NCI-H2081 (cell line): Measurements from ENCODE around the gene GNAI3.

Source experiments
- DNase-seq, 2 experiments: peaks; one replicate each; lab custom pipeline; 2025; lab: John Stamatoyannopoulos, UW

Gene GNAI3

DNA sequence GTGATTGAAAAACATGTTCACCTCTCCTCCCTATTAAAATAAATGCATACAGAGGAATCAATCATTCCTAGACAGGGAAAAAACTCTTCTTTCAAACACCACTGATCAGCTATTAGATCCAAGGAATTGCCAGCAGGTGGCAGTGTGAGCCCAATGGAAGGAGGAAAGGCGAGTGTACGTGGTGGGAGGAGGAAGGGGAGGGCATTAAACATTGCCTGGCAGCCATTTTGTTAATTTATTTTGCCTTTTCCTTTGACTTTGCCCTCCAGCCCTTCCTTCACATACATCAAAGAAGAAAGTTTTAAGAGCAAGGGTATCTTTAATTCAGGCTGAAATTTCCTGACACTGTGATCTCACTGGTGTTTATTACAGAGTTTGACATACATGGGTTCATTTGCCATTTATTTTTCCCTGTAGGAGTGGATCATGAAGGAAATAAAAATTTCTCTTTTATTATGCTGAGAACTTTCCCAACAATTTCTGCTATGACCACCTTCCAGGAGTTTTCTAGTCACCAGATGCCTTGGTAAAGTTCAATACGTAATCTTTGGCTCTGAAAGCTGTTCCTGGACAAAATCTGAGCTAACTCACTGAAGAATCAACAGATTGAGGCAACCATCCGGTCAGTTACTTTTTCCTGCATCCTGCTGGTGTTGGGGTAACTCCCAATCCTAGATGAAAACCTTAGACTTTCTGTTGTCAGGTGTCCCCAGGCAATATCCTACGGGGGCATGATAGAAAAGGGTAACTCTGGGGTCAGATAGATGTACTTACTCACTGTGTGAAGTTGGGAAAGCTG, 1.9 kb upstream of the GNAI3 start:
- DNase-seq: peak; percentile 82 to 84

DNA sequence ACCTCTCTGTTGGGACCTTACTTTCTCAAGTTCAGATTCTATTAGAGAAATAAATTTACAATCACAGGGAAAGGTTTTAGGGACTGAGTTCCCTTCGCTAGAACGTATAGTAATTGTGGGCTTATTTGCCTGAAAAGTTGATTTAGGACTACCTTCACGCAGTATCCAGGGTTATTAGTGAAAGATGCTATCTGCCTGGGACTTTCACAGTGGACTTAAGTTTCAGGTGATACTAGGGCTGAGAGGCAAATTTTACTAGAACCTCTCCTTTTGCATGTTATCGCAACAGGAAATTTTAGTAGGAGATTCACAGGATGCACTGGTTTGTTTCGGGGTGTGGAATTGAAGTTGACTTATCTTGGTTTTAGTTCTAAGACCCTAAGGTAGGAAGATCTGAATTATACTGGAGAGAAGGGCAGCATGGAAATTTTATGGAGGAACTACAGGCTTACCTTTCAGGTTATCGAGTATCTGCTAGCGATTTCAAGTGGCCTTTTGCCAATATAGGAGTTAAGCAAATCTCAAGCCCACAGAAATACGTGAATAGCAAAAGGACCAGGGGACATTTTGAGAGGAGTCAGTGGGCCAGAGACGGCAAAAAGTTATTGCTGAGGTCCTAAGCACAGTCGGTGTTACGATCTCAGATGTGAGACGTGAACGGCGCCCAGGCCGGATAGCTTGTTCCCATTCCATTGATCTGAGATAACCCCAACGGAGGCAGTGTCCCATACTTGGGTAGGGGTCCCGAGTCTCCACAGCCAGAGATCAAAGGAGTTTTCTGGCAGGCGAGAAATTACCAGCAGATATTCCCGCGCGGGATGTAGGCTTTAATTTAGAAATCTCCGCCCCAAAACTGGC, 723 bp upstream of the GNAI3 start:
- DNase-seq: no peak

DNA sequence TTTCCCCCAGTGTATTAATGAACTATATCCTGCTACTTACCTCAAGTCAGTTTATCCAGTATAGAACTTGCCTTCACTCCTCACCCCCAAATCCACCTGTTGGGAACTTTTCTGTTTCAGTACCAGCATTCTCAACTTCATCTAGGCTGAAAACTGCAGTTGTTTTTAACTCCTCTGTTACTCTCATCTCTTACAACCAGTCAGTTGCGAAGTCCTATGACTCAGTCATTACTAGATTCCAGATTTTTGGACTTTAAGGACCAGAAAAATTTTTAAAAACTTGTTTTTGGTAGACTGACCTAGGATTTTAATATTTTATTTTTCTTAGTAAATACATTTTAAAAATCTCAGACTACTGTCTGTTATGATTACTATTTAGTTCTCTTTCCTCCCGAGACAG, 8.1 kb downstream of the GNAI3 start:
- DNase-seq: no peak

DNA sequence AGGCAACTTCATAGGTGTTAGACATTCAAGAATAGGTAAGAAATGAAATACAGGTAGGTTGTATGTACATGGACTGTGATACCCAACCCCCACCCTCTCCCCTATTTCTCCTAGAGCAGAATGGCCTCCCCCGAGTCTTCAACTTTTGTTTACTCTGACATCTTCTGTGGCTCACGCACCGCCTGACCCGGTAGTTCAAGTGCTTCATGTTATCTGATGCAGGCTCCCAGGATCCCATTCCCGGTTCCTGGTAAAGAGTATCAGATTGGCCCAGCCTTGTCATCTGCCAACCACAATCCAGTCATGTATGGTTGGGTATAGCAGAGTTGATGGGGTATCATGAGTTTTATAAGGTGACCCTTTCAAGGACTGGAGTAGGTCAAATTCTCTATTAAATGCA, 9.1 kb downstream of the GNAI3 start:
- DNase-seq: no peak

- no peak for DNase-seq
These were observed 11.6 kb downstream of the GNAI3 start for GRCh38 chr1:109559995-109560394.

DNA sequence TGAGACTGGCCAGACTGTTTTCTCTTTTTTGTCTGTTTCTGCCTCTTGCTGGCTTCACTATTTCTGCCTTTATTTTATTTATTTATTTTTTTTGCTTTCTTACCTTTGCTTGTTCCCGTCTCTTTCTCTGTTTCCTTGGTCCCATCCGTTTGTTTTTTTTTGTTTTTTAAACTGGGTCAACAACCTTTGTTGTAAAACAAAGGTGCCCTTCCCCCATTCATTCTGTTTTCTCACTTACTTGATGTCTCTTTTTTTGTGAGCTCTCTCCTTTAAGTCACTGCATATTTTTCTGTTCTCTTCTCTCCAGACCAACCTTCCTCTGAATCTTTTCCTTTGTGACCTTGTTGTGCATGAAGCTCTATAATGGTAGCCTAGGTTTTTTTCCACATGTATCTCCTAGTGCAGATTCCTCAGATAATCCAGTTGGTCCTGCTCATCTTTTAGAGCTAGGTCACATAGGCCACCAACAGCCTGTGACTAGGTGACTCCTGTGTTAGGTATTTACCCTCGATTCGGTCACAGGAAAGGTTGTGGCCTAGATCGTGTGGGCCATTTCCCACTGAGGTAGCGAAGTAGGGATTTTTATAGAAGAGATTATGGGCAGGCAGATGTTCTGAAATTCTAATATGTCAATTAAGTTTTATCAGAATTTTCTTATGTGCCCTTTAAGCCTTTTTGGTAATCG, 15.9 kb downstream of the GNAI3 start:
- no peak for DNase-seq

DNA sequence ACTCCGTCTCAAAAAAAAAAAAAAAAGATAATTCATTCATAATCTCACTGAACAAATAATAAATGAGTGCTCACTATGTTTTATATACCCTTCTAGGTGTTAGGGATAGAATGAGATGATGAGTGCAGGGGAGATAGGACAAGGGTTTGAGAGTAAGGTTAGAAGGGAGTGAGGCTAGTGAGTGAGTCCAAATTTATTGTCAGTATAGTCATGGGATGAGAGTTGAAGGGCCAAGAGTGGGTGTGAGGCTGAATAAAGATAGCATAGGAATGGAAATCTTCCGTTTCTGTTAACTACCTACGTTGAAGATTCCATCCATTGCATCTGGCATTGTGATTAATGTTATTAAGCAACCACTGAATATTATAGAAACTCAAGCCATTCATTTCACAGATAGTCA, 16.8 kb downstream of the GNAI3 start:
- DNase-seq: no peak

DNA sequence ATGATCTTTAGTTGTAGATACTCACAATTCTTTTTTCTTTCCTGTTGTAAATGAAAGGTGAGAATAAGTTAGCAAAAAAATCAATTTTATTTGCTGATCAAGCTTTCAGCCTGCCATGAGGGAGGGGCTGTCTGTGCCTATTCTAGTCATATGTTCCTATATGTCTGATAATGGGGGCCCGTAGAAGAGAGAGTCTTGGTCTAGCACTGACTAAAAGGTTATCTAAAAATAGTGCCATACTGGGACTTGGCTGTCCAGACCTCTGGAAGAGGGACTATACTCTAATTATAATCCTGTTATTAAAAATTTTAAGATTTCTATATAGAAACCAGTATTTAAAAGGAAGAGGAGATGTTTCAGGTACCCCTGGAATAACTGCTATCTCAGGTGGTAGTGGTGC, 18.6 kb downstream of the GNAI3 start:
- DNase-seq: no peak

- DNase-seq: no peak
These were observed 19.7 kb downstream of the GNAI3 start for GRCh38 chr1:109567877-109568672.

DNA sequence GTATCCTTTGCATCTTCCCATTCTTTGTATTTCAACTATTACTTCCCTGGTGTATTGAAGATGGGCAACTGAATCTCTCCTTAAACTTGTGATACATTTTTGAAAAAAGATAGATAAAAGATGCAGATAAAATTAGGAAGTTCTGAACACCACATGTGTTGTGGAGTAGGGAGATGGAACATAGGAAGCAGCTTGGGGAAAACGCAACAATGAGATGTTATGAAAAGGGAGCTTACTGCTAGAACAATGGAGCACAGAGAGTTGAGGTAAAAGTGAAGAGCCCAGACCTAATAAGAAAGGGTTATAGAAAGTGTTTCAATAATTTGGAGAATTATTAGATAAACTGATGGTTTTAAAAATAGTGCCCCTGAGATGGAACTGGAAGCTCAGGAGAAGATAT, 20.9 kb downstream of the GNAI3 start:
- no peak for DNase-seq

GRCh38 chr1:109570414-109570813, 22.0 kb downstream of the GNAI3 start:
- no peak for DNase-seq

- no peak for DNase-seq
These were observed 25.4 kb downstream of the GNAI3 start for GRCh38 chr1:109573785-109574184.

DNA sequence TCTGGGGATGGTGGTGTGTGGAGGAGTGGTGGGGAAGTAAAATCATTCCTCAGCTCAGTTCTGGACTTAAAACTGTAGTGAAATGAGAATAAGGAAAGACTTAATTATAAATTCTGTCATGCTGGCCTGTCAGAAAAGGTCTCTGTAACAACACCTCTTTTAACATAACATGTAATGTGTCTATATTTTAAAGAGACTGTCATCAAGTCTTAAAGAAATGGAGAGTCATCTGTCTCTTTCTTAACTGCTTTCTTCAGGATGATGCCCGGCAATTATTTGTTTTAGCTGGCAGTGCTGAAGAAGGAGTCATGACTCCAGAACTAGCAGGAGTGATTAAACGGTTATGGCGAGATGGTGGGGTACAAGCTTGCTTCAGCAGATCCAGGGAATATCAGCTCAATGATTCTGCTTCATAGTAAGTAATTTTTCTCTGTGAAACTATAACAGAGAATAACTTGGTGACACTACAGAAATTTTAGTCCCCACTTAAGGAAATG, 30.6 kb downstream of the GNAI3 start:
- DNase-seq: no peak

GRCh38 chr1:109579491-109579890, 31.1 kb downstream of the GNAI3 start:
- DNase-seq: no peak

DNA sequence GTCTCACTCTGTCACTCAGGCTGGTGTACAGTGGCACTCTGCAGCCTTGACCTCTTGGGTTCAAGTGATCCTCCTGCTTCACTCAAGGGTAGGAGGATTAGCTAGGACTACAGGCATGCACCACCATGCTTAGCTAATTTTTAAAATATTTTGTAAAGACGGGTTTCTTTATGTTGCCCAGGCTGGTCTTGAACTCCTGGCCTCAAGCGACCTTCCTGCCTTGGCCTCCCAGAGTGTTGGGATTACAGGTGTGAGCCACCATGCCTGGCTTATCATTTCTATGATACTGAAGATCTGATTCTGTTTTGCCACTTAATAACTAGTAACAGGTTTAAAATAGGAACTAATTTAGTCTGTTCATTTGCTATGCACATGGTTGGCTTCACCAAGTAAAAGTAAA, 33.6 kb downstream of the GNAI3 start:
- no peak for DNase-seq

GRCh38 chr1:109584766-109585165, 36.4 kb downstream of the GNAI3 start:
- DNase-seq: no peak

DNA sequence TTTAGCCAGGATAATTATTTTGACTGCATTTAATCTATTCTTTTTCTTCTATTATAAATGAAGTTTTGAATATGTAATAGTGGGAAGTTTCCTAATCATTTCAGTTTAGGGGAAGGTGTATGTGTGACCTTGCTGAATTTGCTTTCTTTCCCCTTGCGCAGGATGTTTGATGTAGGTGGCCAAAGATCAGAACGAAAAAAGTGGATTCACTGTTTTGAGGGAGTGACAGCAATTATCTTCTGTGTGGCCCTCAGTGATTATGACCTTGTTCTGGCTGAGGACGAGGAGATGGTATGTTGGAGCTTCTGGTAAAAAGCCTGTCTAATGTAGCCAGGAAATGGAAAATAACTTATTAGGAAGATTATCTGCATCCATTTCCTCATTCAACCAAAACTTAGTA, 37.6 kb downstream of the GNAI3 start:
- no peak for DNase-seq

GRCh38 chr1:109589177-109589576, 40.8 kb downstream of the GNAI3 start:
- DNase-seq: no peak

- no peak for DNase-seq
These were observed 41.3 kb downstream of the GNAI3 start for GRCh38 chr1:109589679-109590078.

GRCh38 chr1:109592916-109593315, 44.5 kb downstream of the GNAI3 start:
- no peak for DNase-seq

DNA sequence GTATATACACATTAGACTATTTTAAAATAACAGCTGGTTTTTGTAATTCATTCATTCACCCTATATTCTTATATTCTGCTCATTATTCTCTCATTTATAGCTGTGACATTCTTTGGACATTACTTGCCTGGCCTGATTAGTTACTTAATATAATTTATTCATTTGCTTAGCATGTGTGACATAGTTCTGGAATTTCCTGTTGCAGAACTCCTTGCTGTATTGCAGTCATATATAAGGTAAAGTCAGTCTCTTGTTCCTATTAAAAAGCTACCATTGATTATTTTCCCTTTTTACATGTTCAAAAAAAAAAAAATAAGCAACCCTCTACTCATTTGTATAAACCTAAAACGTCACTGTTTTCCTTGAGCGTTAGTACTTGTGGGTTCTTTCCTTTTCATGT, 47.1 kb downstream of the GNAI3 start:
- no peak for DNase-seq

- no peak for DNase-seq
These were observed 49.7 kb downstream of the GNAI3 start for GRCh38 chr1:109598156-109598555.
